Heart left ventricle (tissue), 16 donors: Measurements from ENCODE around the gene ETV4. TPM values are rescaled to one million over a fixed set of nuclear protein-coding genes. Genes with fewer than 3 reads are reported as not detected.

ENCODE experiments used
- ATAC-seq, 4 donors: fragments of 200-7000 bp; cut with Tn5 transposase; one replicate each; pipeline ENCODE4 v1.9.1; 2020 to 2022; ENCODE audit warnings: moderate library complexity in 4 of 4, mild to moderate bottlenecking in 3 of 4, moderate number of reproducible peaks in 1 of 4
- DNase-seq, 5 donors: peaks; one replicate each; pipeline ENCODE4 v3.0.0-alpha.2; 2020
- H3K27ac ChIP-seq, 12 donors: fragments of 200-600 bp; sonication (generic) in 4 of 12; one replicate each; pipeline versions ENCODE4 v1.5.0 to v1.8.0; 2016 to 2022; ENCODE audit warnings: mild to moderate bottlenecking in 2 of 12
- H3K27me3 ChIP-seq, 9 donors: fragments of 200-600 bp; sonication (generic) in 2 of 9; one replicate each; pipeline versions ENCODE4 v1.5.1 to v1.8.0; 2016 to 2022; ENCODE audit warnings: mild to moderate bottlenecking in 3 of 9
- H3K36me3 ChIP-seq, 9 donors: fragments of 200-600 bp; sonication (generic) in 2 of 9; one replicate each; pipeline versions ENCODE4 v1.5.0 to v1.8.0; 2018 to 2022; ENCODE audit warnings: mild to moderate bottlenecking in 2 of 9
- H3K4me1 ChIP-seq, 12 donors: fragments of 200-600 bp; sonication (generic) in 4 of 12; one replicate each; pipeline versions ENCODE4 v1.5.0 to v1.8.0; 2016 to 2022; ENCODE audit warnings: mild to moderate bottlenecking in 3 of 12
- H3K4me3 ChIP-seq, 12 donors: fragments of 200-600 bp; sonication (generic) in 4 of 12; one replicate each; pipeline versions ENCODE4 v1.5.0 to v1.8.0; 2017 to 2022; ENCODE audit warnings: mild to moderate bottlenecking in 9 of 12, moderate library complexity in 4 of 12
- H3K9me3 ChIP-seq, 12 donors: fragments of 200-600 bp; sonication (generic) in 4 of 12; one replicate each; pipeline versions ENCODE4 v1.5.0 to v1.8.0; 2016 to 2022; ENCODE audit warnings: mild to moderate bottlenecking in 1 of 12
- CTCF ChIP-seq, 12 donors: fragments of 200-600 bp; sonication (generic) in 4 of 12; IDR thresholded peaks; one replicate each; pipeline versions ENCODE4 v1.5.0 to v1.8.0; 2018 to 2022; ENCODE audit warnings: antibody characterized with exemption in 12 of 12, mild to moderate bottlenecking in 5 of 12
- POLR2A ChIP-seq, 2 donors: fragments of 450-650 bp; IDR thresholded peaks; one replicate each; pipeline ENCODE4 v1.6.1; 2017; ENCODE audit warnings: antibody characterized with exemption in 2 of 2, mild to moderate bottlenecking in 2 of 2, moderate library complexity in 2 of 2
- WGBS, 4 donors: extraction: QIAGEN DNeasy Blood & Tissue Kit in 2 of 4; methylation state at CpG; one replicate each; pipeline versions ENCODE4 v1.1.5 to v1.1.7; 2013 to 2018; 5-methylcytosine and 5-hydroxymethylcytosine counted together
- intact Hi-C, 10 donors: fragments of 100-400 bp; cut with DNase I; formaldehyde crosslinking; loops; one replicate each; pipeline versions ENCODE4 v1.11.1 to v1.14.2; 2022
- polyA plus RNA-seq, 2 donors: library from polyadenylated mRNA; stranded (reverse); fragments of 200-250 nt; gene quantifications; one replicate each; pipeline ENCODE4 v1.2.3, GENCODE V29; 2013
- total RNA-seq, 9 donors: library from RNA; depleted of rRNA in 2 of 9; stranded (reverse); fragments of >200 nt in 2 of 9; fragmentation: NEBNext Ultra II Directional in 3 of 9; extraction: Animal tissue kit (Norgen Biotek cat#: 25700) in 3 of 9; gene quantifications; one replicate each; pipeline versions ENCODE4 v1.1.0 to v1.2.4, GENCODE V29; 2016 to 2023
- donor health status: ischemic (EF 13 %, LVEDD 7.1; RV severe dilation, severe dysfunction).
- donor health status: healthy with polysubstance abuse.
- donor health status: DM: no; HTN: yes; CAD: no.
- donor health status: DM: no; HTN: no; CAD: no.
- donor health status: ischemic (EF 25% LVEDD 6.9; RV normal size, moderate dysfunction).
- donor health status: ischemic (EF 25% LVEDD 5.7; RV mildly dilated, moderate dysfunction).
- donor health status: healthy.
- donor health status: DM: yes; HTN: yes; CAD: no.
- donor health status: ischemic (EF 35%, LVEDD 5.7; RV mildly dilated, moderate dysfunction).
- donor health status: nonischemic (EF 11% LVEDD 7.7; RV severe dilation, severe dysfunction).
- donor health status: DM: yes; HTN: yes; CAD: no.
- donor health status: PGD.
- donor health status: ischemic (EF 29% LVEDD 5.4; RV normal size, mild dysfunction).
- donor health status: nonischemic (EF 23%, LVEDD 6.1; RV moderate dilation, normal function).

Gene ETV4
- total and polyA plus RNA-seq, 11 donors: 0.30 to 1.7 (median 0.74) TPM

- ATAC-seq (peak in 3 of 4 donors; percentile 15 to 48 (median 44)), DNase-seq (peak in 1 of 5 donors; percentile 36)
- H3K27ac ChIP-seq: peak overlapping the region in 3 of 12 donors; percentile 30 to 59 (median 42)
- TF ChIP-seq POLR2A (IDR thresholded peaks at IDR 0.05) (no peak), CTCF (IDR thresholded peaks at IDR 0.05) (no peak)
- intact Hi-C loops: no loop called here
- peaks cover 4 to 27% (median 14%) of the 10 kb centered on the region in 12 donors for H3K4me1 ChIP-seq
- 0 to 1% (median 0%) methylated on average over 3 to 21 of the region's 21 CpGs for WGBS, 4 donors
- H3K4me3 ChIP-seq: peak overlapping the region; percentile 37 to 93 (median 67)
- no peaks in the 10 kb centered on the region for H3K9me3 ChIP-seq
- H3K36me3 ChIP-seq: no peaks in the 10 kb centered on the region
- peaks cover 0 to 32% (median 0%) of the 10 kb centered on the region in 9 donors for H3K27me3 ChIP-seq
These were observed 832 bp downstream of the ETV4 start for GRCh38 chr17:43545383-43545632.

- no peak for TF ChIP-seq POLR2A (IDR thresholded peaks at IDR 0.05)
- ATAC-seq (no peak), DNase-seq (no peak)
- peaks cover 0 to 32% (median 0%) of the 10 kb centered on the region in 9 donors for H3K27me3 ChIP-seq
- H3K4me3 ChIP-seq: peak overlapping the region in 1 of 12 donors; percentile 93
- intact Hi-C loops: no loop called here
- no peak overlapping the region for H3K27ac ChIP-seq
- H3K9me3 ChIP-seq: no peaks in the 10 kb centered on the region
- 40 to 68% (median 53%) methylated on average over 7 of the region's 7 CpGs for WGBS, 4 donors
- H3K36me3 ChIP-seq: no peaks in the 10 kb centered on the region
- peaks cover 4 to 27% (median 14%) of the 10 kb centered on the region in 12 donors for H3K4me1 ChIP-seq
These were observed 2.2 kb downstream of the ETV4 start for GRCh38 chr17:43543771-43544575.

GRCh38 chr17:43543300-43543699 is 2.8 kb downstream of the ETV4 start:
- DNase-seq (no peak), ATAC-seq (no peak)
- H3K9me3 ChIP-seq: no peaks in the 10 kb centered on the region
- H3K4me1 ChIP-seq: peaks cover 4 to 27% (median 14%) of the 10 kb centered on the region in 12 donors
- H3K4me3 ChIP-seq: no peak overlapping the region
- intact Hi-C loops: no loop called here
- WGBS, 4 donors: 44 to 65% (median 59%) methylated on average over 3 to 4 of the region's 4 CpGs
- H3K27me3 ChIP-seq: peaks cover 0 to 32% (median 0%) of the 10 kb centered on the region in 9 donors
- no peaks in the 10 kb centered on the region for H3K36me3 ChIP-seq
- H3K27ac ChIP-seq: no peak overlapping the region
- TF ChIP-seq POLR2A (IDR thresholded peaks at IDR 0.05): no peak
- TF ChIP-seq CTCF (IDR thresholded peaks at IDR 0.05): no peak

- 80 to 94% (median 88%) methylated on average over 6 to 8 of the region's 8 CpGs for WGBS, 4 donors
- ATAC-seq (no peak), DNase-seq (no peak)
- H3K27ac ChIP-seq: no peak overlapping the region
- intact Hi-C loops: no loop called here
- H3K4me3 ChIP-seq: no peak overlapping the region
- peaks cover 0 to 30% (median 0%) of the 10 kb centered on the region in 9 donors for H3K27me3 ChIP-seq
- TF ChIP-seq CTCF (IDR thresholded peaks at IDR 0.05) (no peak), POLR2A (IDR thresholded peaks at IDR 0.05) (no peak)
- no peaks in the 10 kb centered on the region for H3K36me3 ChIP-seq
- no peaks in the 10 kb centered on the region for H3K9me3 ChIP-seq
- H3K4me1 ChIP-seq: peaks cover 4 to 27% (median 14%) of the 10 kb centered on the region in 12 donors
These were observed 3.3 kb downstream of the ETV4 start for GRCh38 chr17:43542859-43543258.
